H1 (cell line): ENCODE measurements around the gene ETF1. TPM values are rescaled to one million over a fixed set of nuclear protein-coding genes. Genes with fewer than 3 reads are reported as not detected.
A peak's percentile ranks its signal among the peaks of the same experiment; 100 is the strongest.

ENCODE experiments used
- CTCF ChIA-PET: fragments of 300-600 bp; sonication (Branson Sonifier 250); formaldehyde crosslinking; loops from one replicate; lab custom pipeline; 2021; ENCODE audit not compliant: partially characterized antibody; lab: Charles Lee
- POLR2A ChIA-PET: fragments of 300-600 bp; sonication (Branson Sonifier 250); formaldehyde crosslinking; loops from one replicate; lab custom pipeline; 2021; ENCODE audit warnings: inconsistent platforms; ENCODE audit not compliant: partially characterized antibody; lab: Charles Lee
- DNase-seq, 2 experiments: peaks; one replicate each; pipeline versions ENCODE4 v3.0.0 to v3.0.0-alpha.2; 2010 to 2022; ENCODE audit warnings: low spot score in 2 of 2, low read depth in 1 of 2, mixed read lengths in 1 of 2
- FAIRE-seq: peaks from 2 replicates; lab custom pipeline; 2011; peaks lifted over from hg19 to GRCh38; lab: Jason Lieb, UNC
- H2AFZ ChIP-seq: 2 replicates; pipeline ENCODE4 v1.8.1; 2012; ENCODE audit warnings: low read length, inconsistent platforms
- H2AK5ac ChIP-seq: 2 replicates; pipeline ENCODE4 v1.6.1; 2013; ENCODE audit warnings: low read depth, low read length
- H2BK120ac ChIP-seq: replicated peaks from 2 replicates; pipeline ENCODE3; 2013; ENCODE audit warnings: low read depth, low read length, inconsistent platforms
- H2BK12ac ChIP-seq: 2 replicates; pipeline ENCODE4 v1.6.1; 2013; ENCODE audit warnings: low read depth, low read length
- H2BK15ac ChIP-seq: 2 replicates; pipeline ENCODE4 v1.6.1; 2013; ENCODE audit warnings: low read length
- H2BK20ac ChIP-seq: 2 replicates; pipeline ENCODE4 v1.6.1; 2013; ENCODE audit warnings: low read length
- H2BK5ac ChIP-seq: 2 replicates; pipeline ENCODE4 v1.6.1; 2013; ENCODE audit warnings: low read depth, low read length
- H3K14ac ChIP-seq: 2 replicates; pipeline ENCODE4 v1.6.1; 2013; ENCODE audit warnings: inconsistent platforms; ENCODE audit not compliant: insufficient read length
- H3K18ac ChIP-seq: 2 replicates; pipeline ENCODE4 v1.6.1; 2013; ENCODE audit warnings: low read length; ENCODE audit errors: extremely low read depth
- H3K23ac ChIP-seq: 2 replicates; pipeline ENCODE4 v1.6.1; 2013; ENCODE audit warnings: inconsistent platforms; ENCODE audit not compliant: insufficient read length
- H3K23me2 ChIP-seq: 2 replicates; pipeline ENCODE4 v1.6.1; 2013; ENCODE audit warnings: low read depth, low read length
- H3K27ac ChIP-seq: 2 replicates; pipeline ENCODE4 v1.6.1; 2011; ENCODE audit warnings: low read depth, low read length, inconsistent platforms
- H3K27me3 ChIP-seq, 4 experiments: replicated peaks in 1 of 4; 1 replicate in 1 of 4; 2 replicates in 3 of 4; pipeline versions ENCODE4 v1.6.1 to v1.8.1; 2011 to 2013; ENCODE audit warnings: low read length in 3 of 4, mild to moderate bottlenecking in 3 of 4, inconsistent platforms in 2 of 4, mixed read lengths in 2 of 4, moderate library complexity in 1 of 4; ENCODE audit not compliant: control insufficient read depth in 3 of 4, insufficient read depth in 3 of 4; ENCODE audit errors: extremely low read depth in 1 of 4
- H3K36me3 ChIP-seq, 4 experiments: 2 replicates each; pipeline versions ENCODE4 v1.6.1 to v1.8.1; 2011 to 2013; ENCODE audit warnings: mild to moderate bottlenecking in 4 of 4, low read length in 3 of 4, moderate library complexity in 2 of 4, control low read depth in 1 of 4, inconsistent platforms in 1 of 4; ENCODE audit not compliant: insufficient read depth in 4 of 4, control insufficient read depth in 2 of 4
- H3K4ac ChIP-seq: replicated peaks from 2 replicates; pipeline ENCODE3; 2013; ENCODE audit warnings: low read length, low read depth, mixed read lengths, inconsistent platforms; ENCODE audit not compliant: insufficient read length
- H3K4me1 ChIP-seq, 4 experiments: replicated peaks in 1 of 4; 1 replicate in 1 of 4; 2 replicates in 3 of 4; pipeline versions ENCODE4 v1.6.1 to v1.8.1; 2011 to 2013; ENCODE audit warnings: low read length in 3 of 4, inconsistent platforms in 2 of 4, mixed read lengths in 1 of 4; ENCODE audit not compliant: insufficient read depth in 4 of 4, control insufficient read depth in 3 of 4
- H3K4me2 ChIP-seq, 2 experiments: 2 replicates each; pipeline versions ENCODE4 v1.6.1 to v1.8.1; 2011 to 2013; ENCODE audit warnings: low read depth in 2 of 2, low read length in 2 of 2, control low read depth in 1 of 2, inconsistent platforms in 1 of 2, mild to moderate bottlenecking in 1 of 2; ENCODE audit not compliant: insufficient read depth in 1 of 2
- H3K4me3 ChIP-seq, 4 experiments: fragments of 200-600, 300-600 bp in 1 of 4; sonication (generic), shearing (Covaris generic), sonication (Bioruptor Twin) in 1 of 4; 2 replicates each; pipeline versions ENCODE4 v1.5.1 to v1.8.1; 2011 to 2016; ENCODE audit warnings: low read length in 4 of 4, low read depth in 3 of 4, control low read depth in 2 of 4, inconsistent platforms in 2 of 4, mild to moderate bottlenecking in 2 of 4, mixed read lengths in 1 of 4, moderate library complexity in 1 of 4; ENCODE audit not compliant: insufficient read depth in 2 of 4; ENCODE audit errors: extremely low read depth in 1 of 4
- H3K56ac ChIP-seq: replicated peaks from 2 replicates; pipeline ENCODE3; 2013; ENCODE audit warnings: low read depth, mild to moderate bottlenecking, mixed read lengths, low read length, inconsistent platforms; ENCODE audit not compliant: insufficient read length
- H3K79me1 ChIP-seq: 2 replicates; pipeline ENCODE4 v1.6.1; 2013; ENCODE audit warnings: low read depth, low read length, control low read depth
- H3K79me2 ChIP-seq, 2 experiments: 2 replicates each; pipeline versions ENCODE4 v1.6.1 to v1.8.1; 2012 to 2013; ENCODE audit warnings: low read length in 2 of 2, mild to moderate bottlenecking in 2 of 2, inconsistent platforms in 1 of 2; ENCODE audit not compliant: insufficient read depth in 2 of 2, control insufficient read depth in 1 of 2
- H3K9ac ChIP-seq, 4 experiments: replicated peaks in 1 of 4; 1 replicate in 1 of 4; 2 replicates in 3 of 4; pipeline versions ENCODE4 v1.6.1 to v1.8.1; 2011 to 2013; ENCODE audit warnings: low read depth in 3 of 4, low read length in 3 of 4, control low read depth in 2 of 4, mild to moderate bottlenecking in 2 of 4, moderate library complexity in 2 of 4, inconsistent platforms in 1 of 4; ENCODE audit errors: extremely low read depth in 1 of 4
- H3K9me3 ChIP-seq, 2 experiments: 2 replicates each; pipeline versions ENCODE4 v1.6.1 to v1.8.1; 2012 to 2013; ENCODE audit warnings: mild to moderate bottlenecking in 2 of 2, moderate library complexity in 2 of 2, control low read depth in 1 of 2, inconsistent platforms in 1 of 2, low read depth in 1 of 2, low read length in 1 of 2, mixed read lengths in 1 of 2; ENCODE audit not compliant: insufficient read depth in 2 of 2
- H4K20me1 ChIP-seq, 2 experiments: replicated peaks in 1 of 2; 2 replicates each; pipeline versions ENCODE3 to v1.8.1; 2011 to 2013; ENCODE audit warnings: inconsistent platforms in 2 of 2, low read length in 2 of 2, mild to moderate bottlenecking in 1 of 2; ENCODE audit not compliant: insufficient read depth in 2 of 2, control insufficient read depth in 1 of 2
- H4K5ac ChIP-seq: 2 replicates; pipeline ENCODE4 v1.6.1; 2013; ENCODE audit warnings: low read length, low read depth, mixed read lengths, inconsistent platforms; ENCODE audit not compliant: insufficient read length
- H4K8ac ChIP-seq: 2 replicates; pipeline ENCODE4 v1.8.0; 2013; ENCODE audit warnings: mild to moderate bottlenecking, moderate library complexity, low read length, inconsistent platforms; ENCODE audit not compliant: insufficient read depth; ENCODE audit errors: extremely low read depth
- H4K91ac ChIP-seq: replicated peaks from 2 replicates; pipeline ENCODE3; 2013; ENCODE audit warnings: low read length, mixed read lengths, inconsistent platforms; ENCODE audit not compliant: insufficient read length
- CBX8 ChIP-seq: fragments of 300-800, 300-1000 bp; sonication (generic); IDR thresholded peaks from 2 replicates; pipeline ENCODE4 v1.7.1; 2016; ENCODE audit warnings: low read depth, low read length, borderline replicate concordance
- KDM1A ChIP-seq: fragments of 200-600, 300-600 bp; sonication (generic); IDR thresholded peaks from 2 replicates; pipeline ENCODE4 v1.7.1; 2016; ENCODE audit warnings: mild to moderate bottlenecking, low read length, borderline replicate concordance
- MAFK ChIP-seq: IDR thresholded peaks from 2 replicates; pipeline ENCODE4 v1.6.1; 2012; ENCODE audit warnings: low read depth, mild to moderate bottlenecking, improper control_type of control experiment, low read length
- PHF8 ChIP-seq: fragments of 200-600 bp; sonication (generic); conservative IDR thresholded peaks from 2 replicates; pipeline ENCODE4 v1.7.1; 2012; ENCODE audit warnings: low read depth, mild to moderate bottlenecking, inconsistent platforms, low read length, moderate library complexity
- POLR2A ChIP-seq, 2 experiments: IDR thresholded peaks; 1 replicate in 1 of 2; 2 replicates in 1 of 2; pipeline ENCODE4 v1.6.1; 2011; ENCODE audit warnings: low read depth in 2 of 2, low read length in 2 of 2, mild to moderate bottlenecking in 2 of 2; ENCODE audit errors: control extremely low read depth in 1 of 2
- SIN3A ChIP-seq, 2 experiments: IDR thresholded peaks in 1 of 2; conservative IDR thresholded peaks in 1 of 2; 2 replicates each; pipeline ENCODE4 v1.6.1; 2011 to 2012; ENCODE audit warnings: low read length in 2 of 2, improper control_type of control experiment in 1 of 2, low read depth in 1 of 2, mild to moderate bottlenecking in 1 of 2
- WGBS, 2 experiments: shearing (Covaris generic) in 1 of 2; methylation state at CpG; one replicate each; pipeline versions ENCODE4 v1.1.6 to v1.1.7; 2013 to 2015; ENCODE audit warnings: low lambda C conversion rate in 2 of 2, mixed read lengths in 2 of 2, inconsistent platforms in 1 of 2, low coverage in 1 of 2, missing lambda C conversion rate in 1 of 2; ENCODE audit not compliant: insufficient replicate concordance in 2 of 2, insufficient coverage in 1 of 2, insufficient read length in 1 of 2; ENCODE audit errors: extremely low coverage in 1 of 2, missing lambda C conversion rate in 1 of 2; 5-methylcytosine and 5-hydroxymethylcytosine counted together
- polyA plus RNA-seq, 7 experiments: library from polyadenylated mRNA; depleted of rRNA in 3 of 7; stranded (reverse) in 5 of 7; unstranded in 2 of 7; fragments of >200 nt in 5 of 7; fragments of 200-250 nt in 2 of 7; gene quantifications; 1 replicate in 5 of 7; 2 replicates in 1 of 7; 4 replicates in 1 of 7; pipeline versions ENCODE4 v1.2.1 to v1.2.3, GENCODE V29; 2011 to 2013; ENCODE audit warnings: missing spikeins in 2 of 7, mixed read lengths in 2 of 7
- total RNA-seq: library from RNA; stranded (reverse); fragmentation: NEBNext Ultra II Directional; extraction: Animal tissue kit (Norgen Biotek cat#: 25700); gene quantifications from 2 replicates; pipeline ENCODE4 v1.2.1, GENCODE V29; 2021
- TF ChIP-seq, protein P1 (sequence below): IDR thresholded peaks from 2 replicates; pipeline ENCODE4 v1.6.1; 2011; ENCODE audit warnings: low read depth, mild to moderate bottlenecking, low read length; ENCODE audit not compliant: insufficient read depth

The ETF1 gene
- total and polyA plus RNA-seq, 2 of the 8 experiments (the other 6 are each of a cell fraction or from before 2014, with no cell fraction given) = 50.5 to 168 TPM

DNA sequence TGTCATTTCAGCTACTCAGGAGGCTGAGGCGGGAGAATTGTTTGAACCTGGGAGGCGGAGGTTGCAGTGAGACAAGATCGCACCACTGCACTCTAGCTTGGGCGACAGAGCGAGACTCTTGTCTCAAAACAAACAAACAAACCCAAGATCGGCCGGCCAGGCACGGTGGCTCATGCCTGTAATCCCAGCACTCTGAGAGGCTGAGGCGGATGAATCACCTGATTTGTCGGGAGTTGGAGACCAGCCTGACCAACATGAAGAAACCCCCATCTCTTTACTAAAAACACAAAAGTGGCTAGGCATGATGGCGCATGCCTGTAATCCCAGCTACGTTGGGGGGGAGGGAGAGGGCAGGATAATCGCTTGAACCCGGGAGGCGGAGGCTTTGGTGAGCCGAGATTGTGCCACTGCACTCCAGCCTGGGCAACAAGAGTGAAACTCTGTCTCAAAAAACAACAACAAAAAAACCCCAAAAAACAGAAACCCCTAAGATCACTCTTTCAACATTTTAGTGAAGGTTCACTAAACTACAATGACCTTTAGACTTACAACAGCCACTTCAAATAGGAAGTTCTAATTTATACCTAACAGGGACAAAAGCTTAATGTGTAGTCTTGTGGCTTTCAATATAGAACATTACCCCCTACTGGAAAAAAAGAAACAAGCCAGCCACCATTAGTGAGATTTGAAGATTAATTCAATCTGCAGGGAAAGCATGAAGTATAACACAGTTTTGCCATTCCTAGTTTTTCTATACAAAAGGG, 25.2 kb upstream of the ETF1 start:
- no peaks in the 10 kb centered on the region for H3K9me3 ChIP-seq
- H2BK12ac ChIP-seq = no peak overlapping the region
- no peaks in the 10 kb centered on the region for H3K23me2 ChIP-seq
- POLR2A ChIA-PET = interaction anchor here (0.6 to 26.9 kb wide), 13 partner anchors 2 to 444 kb away, joined by 3 to 1018 read pairs (median 4); partner anchors contain the start of genes ETF1 and HSPA9
- H4K91ac ChIP-seq = no peak overlapping the region
- TF ChIP-seq, protein P1, sequence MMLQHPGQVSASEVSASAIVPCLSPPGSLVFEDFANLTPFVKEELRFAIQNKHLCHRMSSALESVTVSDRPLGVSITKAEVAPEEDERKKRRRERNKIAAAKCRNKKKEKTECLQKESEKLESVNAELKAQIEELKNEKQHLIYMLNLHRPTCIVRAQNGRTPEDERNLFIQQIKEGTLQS = no peak
- 0 out of 3 replicates have a peak, but pooled peaks of 1 of the 2 experiments have one; percentile 24 for TF ChIP-seq POLR2A (IDR thresholded peaks at IDR 0.05; ENCODE audit: control extremely low read depth in 1 of 2, low read depth in 2 of 2, low read length in 2 of 2)
- TF ChIP-seq KDM1A = no peak
- no peak for TF ChIP-seq CBX8
- no peak for TF ChIP-seq MAFK
- TF ChIP-seq PHF8 = no peak
- TF ChIP-seq SIN3A (conservative IDR thresholded peaks at IDR 0.05 in 1 of 2, IDR thresholded peaks at IDR 0.05 in 1 of 2; ENCODE audit: low read depth in 1 of 2, low read length in 2 of 2) = no peak
- H3K36me3 ChIP-seq = peaks cover 62 to 100% (median 90%) of the 10 kb centered on the region in 4 experiments
- H3K23ac ChIP-seq = no peak overlapping the region
- H3K18ac ChIP-seq = no peak overlapping the region
- no peak overlapping the region for H2AFZ ChIP-seq
- H3K27ac ChIP-seq = no peak overlapping the region
- no peak overlapping the region for H3K14ac ChIP-seq
- no peak overlapping the region for H4K8ac ChIP-seq
- peak overlapping the region in 1 of 4 experiments; percentile 10; a peak in 1 of 7 replicates for H3K9ac ChIP-seq
- H2BK120ac ChIP-seq = no peak overlapping the region
- no peak overlapping the region for H2AK5ac ChIP-seq
- H2BK15ac ChIP-seq = no peak overlapping the region
- H2BK20ac ChIP-seq = no peak overlapping the region
- CTCF ChIA-PET = interaction anchor here (0.7 to 1.5 kb wide), 3 partner anchors 17 to 382 kb away, joined by 3 read pairs; no protein-coding TSS in a partner anchor
- FAIRE-seq (no peak), DNase-seq (no peak)
- WGBS, 2 experiments = 89% methylated on average over 16 of the region's 16 CpGs; no CpG with 5 or more reads in 1 of the 2 experiments
- H3K4me3 ChIP-seq = no peak overlapping the region
- no peak overlapping the region for H3K4me2 ChIP-seq
- H3K79me2 ChIP-seq = peaks cover 8 to 93% of the 10 kb centered on the region in 2 experiments
- H3K4me1 ChIP-seq = no peaks in the 10 kb centered on the region; a peak in 1 of 7 replicates
- no peak overlapping the region for H4K5ac ChIP-seq
- H3K4ac ChIP-seq = no peak overlapping the region
- H2BK5ac ChIP-seq = no peak overlapping the region
- peaks cover 9 to 15% of the 10 kb centered on the region in 2 experiments for H4K20me1 ChIP-seq
- no peak overlapping the region for H3K56ac ChIP-seq
- peaks cover 5% of the 10 kb centered on the region for H3K79me1 ChIP-seq
- no peaks in the 10 kb centered on the region for H3K27me3 ChIP-seq
